Muscle of leg (tissue), 11 donors: ENCODE results near the gene TAF10. TPM values are rescaled to one million over a fixed set of nuclear protein-coding genes. Genes with fewer than 3 reads are reported as not detected.
A peak's percentile ranks its signal among the peaks of the same experiment; 100 is the strongest.

Source experiments
- DNase-seq: peaks from one replicate; pipeline ENCODE4 v3.0.0; 2013
- H3K27ac ChIP-seq: one replicate; pipeline ENCODE4 v1.5.1; 2013; ENCODE audit warnings: mild to moderate bottlenecking, low read length, control low read depth
- H3K27me3 ChIP-seq: one replicate; pipeline ENCODE4 v1.6.1; 2013; ENCODE audit warnings: low read length; ENCODE audit not compliant: control insufficient read depth, insufficient read depth
- H3K36me3 ChIP-seq: one replicate; pipeline ENCODE4 v1.6.1; 2013; ENCODE audit warnings: low read length; ENCODE audit not compliant: control insufficient read depth, insufficient read depth
- H3K4me1 ChIP-seq: one replicate; pipeline ENCODE4 v1.6.1; 2013; ENCODE audit warnings: low read length; ENCODE audit not compliant: control insufficient read depth, insufficient read depth
- H3K4me3 ChIP-seq: one replicate; pipeline ENCODE4 v1.5.1; 2013; ENCODE audit warnings: low read length, control low read depth
- H3K9me3 ChIP-seq: replicated peaks from 2 replicates; pipeline ENCODE4 v1.6.1; 2013; ENCODE audit warnings: low read depth, low read length; ENCODE audit not compliant: control insufficient read depth
- WGBS: methylation state at CpG from one replicate; pipeline ENCODE4 v1.1.5; 2013; ENCODE audit warnings: missing lambda C conversion rate; ENCODE audit not compliant: insufficient coverage; 5-methylcytosine and 5-hydroxymethylcytosine counted together
- polyA plus RNA-seq, 8 donors: library from polyadenylated mRNA; unstranded; fragments of 120-200 nt; gene quantifications; one replicate each; pipeline versions ENCODE4 v1.2.1 to v1.2.3, GENCODE V29; 2013; ENCODE audit warnings: inconsistent platforms in 1 of 8, low replicate concordance in 1 of 8; ENCODE audit not compliant: insufficient read length in 8 of 8, insufficient read depth in 1 of 8
- total RNA-seq: library from RNA; stranded (reverse); fragments of 120-200 nt; gene quantifications from one replicate; pipeline ENCODE4 v1.2.4, GENCODE V29; 2013

Gene TAF10
- total and polyA plus RNA-seq, 9 donors: 76.3 to 128 (median 106) TPM

- H3K36me3 ChIP-seq: peaks cover 9% of the 10 kb centered on the region
- WGBS: 34% methylated on average over 62 of the region's 62 CpGs
- H3K9me3 ChIP-seq: no peaks in the 10 kb centered on the region
- no peak overlapping the region for H3K4me3 ChIP-seq
- peaks cover 15% of the 10 kb centered on the region for H3K4me1 ChIP-seq
- peak; percentile 60 for DNase-seq
- no peaks in the 10 kb centered on the region for H3K27me3 ChIP-seq
- H3K27ac ChIP-seq: no peak overlapping the region
Measured at GRCh38 chr11:6570691-6571427, 41.2 kb downstream of the TAF10 start.

GRCh38 chr11:6569706-6570105 lies 42.3 kb downstream of the TAF10 start:
- Histone ChIP-seq H3K36me3 (peaks cover 9% of the 10 kb centered on the region), H3K4me1 (peaks cover 15% of the 10 kb centered on the region), H3K27ac (no peak overlapping the region), H3K9me3 (no peaks in the 10 kb centered on the region), H3K4me3 (no peak overlapping the region), H3K27me3 (no peaks in the 10 kb centered on the region)
- 97% methylated on average over 3 of the region's 5 CpGs for WGBS
- no peak for DNase-seq

GRCh38 chr11:6568191-6568918 lies 43.7 kb downstream of the TAF10 start:
- Histone ChIP-seq H3K36me3 (peaks cover 12% of the 10 kb centered on the region), H3K27me3 (no peaks in the 10 kb centered on the region), H3K27ac (no peak overlapping the region), H3K9me3 (no peaks in the 10 kb centered on the region), H3K4me1 (peaks cover 15% of the 10 kb centered on the region), H3K4me3 (no peak overlapping the region)
- 100% methylated on average over 1 of the region's 4 CpGs for WGBS
- DNase-seq: peak; percentile 81

GRCh38 chr11:6567371-6567745 lies 44.7 kb downstream of the TAF10 start:
- no peak for DNase-seq
- H3K9me3 ChIP-seq: no peaks in the 10 kb centered on the region
- peaks cover 12% of the 10 kb centered on the region for H3K36me3 ChIP-seq
- WGBS: 97% methylated on average over 6 of the region's 7 CpGs
- no peak overlapping the region for H3K27ac ChIP-seq
- peaks cover 15% of the 10 kb centered on the region for H3K4me1 ChIP-seq
- no peak overlapping the region for H3K4me3 ChIP-seq
- H3K27me3 ChIP-seq: no peaks in the 10 kb centered on the region

GRCh38 chr11:6566704-6567370 lies 45.2 kb downstream of the TAF10 start:
- H3K27me3 ChIP-seq: no peaks in the 10 kb centered on the region
- no peak overlapping the region for H3K4me3 ChIP-seq
- H3K36me3 ChIP-seq: peaks cover 12% of the 10 kb centered on the region
- no peak overlapping the region for H3K27ac ChIP-seq
- H3K4me1 ChIP-seq: peaks cover 15% of the 10 kb centered on the region
- 85% methylated on average over 13 of the region's 13 CpGs for WGBS
- no peak for DNase-seq
- no peaks in the 10 kb centered on the region for H3K9me3 ChIP-seq

- no peaks in the 10 kb centered on the region for H3K9me3 ChIP-seq
- no peak overlapping the region for H3K4me3 ChIP-seq
- 85% methylated on average over 2 of the region's 5 CpGs for WGBS
- peaks cover 12% of the 10 kb centered on the region for H3K4me1 ChIP-seq
- no peak overlapping the region for H3K27ac ChIP-seq
- H3K36me3 ChIP-seq: peaks cover 12% of the 10 kb centered on the region
- no peaks in the 10 kb centered on the region for H3K27me3 ChIP-seq
- no peak for DNase-seq
Measured at GRCh38 chr11:6565988-6566703, 45.9 kb downstream of the TAF10 start.

GRCh38 chr11:6565325-6565724 lies 46.7 kb downstream of the TAF10 start:
- peaks cover 11% of the 10 kb centered on the region for H3K36me3 ChIP-seq
- no peaks in the 10 kb centered on the region for H3K9me3 ChIP-seq

GRCh38 chr11:6563667-6564066 lies 48.3 kb downstream of the TAF10 start:
- 85% methylated on average over 10 of the region's 10 CpGs for WGBS
- Histone ChIP-seq H3K27me3 (no peaks in the 10 kb centered on the region), H3K36me3 (peaks cover 10% of the 10 kb centered on the region), H3K4me3 (no peak overlapping the region), H3K27ac (no peak overlapping the region), H3K4me1 (peaks cover 9% of the 10 kb centered on the region), H3K9me3 (no peaks in the 10 kb centered on the region)
- DNase-seq: no peak

More at GRCh38 chr11:6565325-6565724, 46.7 kb downstream of the TAF10 start:
- no peaks in the 10 kb centered on the region for H3K27me3 ChIP-seq
- H3K4me1 ChIP-seq: peaks cover 12% of the 10 kb centered on the region
- no peak overlapping the region for H3K27ac ChIP-seq
- no CpG with 5 or more reads among the region's 2 CpGs for whole genome bisulfite sequencing
- no peak for DNase-seq
- no peak overlapping the region for H3K4me3 ChIP-seq

GRCh38 chr11:6563121-6563619 lies 48.8 kb downstream of the TAF10 start:
- H3K4me1 ChIP-seq: peaks cover 4% of the 10 kb centered on the region
- H3K27ac ChIP-seq: no peak overlapping the region
- no peak for DNase-seq
- no peaks in the 10 kb centered on the region for H3K27me3 ChIP-seq
- no peaks in the 10 kb centered on the region for H3K9me3 ChIP-seq
- no peak overlapping the region for H3K4me3 ChIP-seq
- H3K36me3 ChIP-seq: peaks cover 10% of the 10 kb centered on the region
- WGBS: 89% methylated on average over 3 of the region's 4 CpGs
